Measurements from ENCODE around the gene DCLK1.
"Not testable (repeated sequence)": the region's sequence is repeated elsewhere in the genome, so short reads cannot be mapped to it uniquely, and the experiment has no call there.

Gene DCLK1

GRCh38 chr13:36082806-36083205, 48.4 kb downstream of the DCLK1 start:
- DNase-seq = no peak

DNA sequence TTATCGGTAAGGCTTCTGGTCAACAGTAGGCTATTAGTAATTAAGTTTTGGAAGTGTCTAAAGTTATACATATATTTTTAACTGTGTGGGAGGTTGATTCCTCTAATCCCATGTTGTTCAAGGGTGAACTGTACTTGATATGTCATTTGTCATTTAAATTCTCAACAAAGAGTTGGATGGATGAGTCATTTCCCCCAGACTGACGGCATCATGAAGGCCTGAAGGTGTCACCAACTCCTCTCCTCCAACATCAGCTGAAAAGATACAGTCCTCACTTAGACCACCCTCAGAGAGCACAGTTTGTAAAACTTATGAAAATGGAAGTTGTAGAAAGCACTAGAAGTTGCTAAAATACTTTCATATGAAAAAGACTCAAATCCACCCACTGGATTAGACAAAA, 48.8 kb downstream of the DCLK1 start:
- no peak for DNase-seq

GRCh38 chr13:36076211-36076610, 55.0 kb downstream of the DCLK1 start:
- no peak for DNase-seq

- DNase-seq = no peak
These were observed 56.5 kb downstream of the DCLK1 start for GRCh38 chr13:36074659-36075058.

- no peak for DNase-seq
These were observed 58.8 kb downstream of the DCLK1 start for GRCh38 chr13:36072152-36072935.

DNA sequence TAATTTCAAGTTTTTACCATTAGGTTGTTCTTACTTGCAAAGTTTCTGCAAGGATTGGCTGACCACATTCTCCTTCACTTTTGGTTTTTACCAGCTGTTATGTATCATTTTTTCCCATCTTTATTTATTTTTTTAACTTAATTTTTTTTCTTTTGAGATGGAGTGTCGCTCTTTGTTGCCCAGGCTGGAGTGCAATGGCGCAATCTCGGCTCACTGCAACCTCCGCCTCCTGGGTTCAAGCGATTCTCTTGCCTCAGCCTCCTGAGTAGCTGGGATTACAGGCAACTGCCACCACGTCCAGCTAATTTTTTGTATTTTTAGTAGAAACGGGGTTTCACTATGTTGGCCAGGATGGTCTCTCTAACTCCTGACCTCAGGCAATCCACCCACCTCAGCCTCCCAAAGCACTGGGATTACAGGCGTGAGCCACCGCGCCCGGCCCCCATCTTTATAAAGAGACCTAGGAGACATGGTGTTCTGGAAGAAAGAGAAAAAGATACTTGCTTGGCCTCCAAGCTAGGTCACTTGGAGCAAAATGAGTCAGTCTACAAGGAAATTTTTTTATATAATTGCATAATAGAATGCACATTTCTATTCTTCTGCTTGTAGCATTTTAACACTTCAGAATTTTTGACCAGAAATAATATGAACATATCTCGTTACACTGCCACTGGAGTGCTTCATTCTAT, 60.5 kb downstream of the DCLK1 start:
- DNase-seq = not testable (repeated sequence)

DNA sequence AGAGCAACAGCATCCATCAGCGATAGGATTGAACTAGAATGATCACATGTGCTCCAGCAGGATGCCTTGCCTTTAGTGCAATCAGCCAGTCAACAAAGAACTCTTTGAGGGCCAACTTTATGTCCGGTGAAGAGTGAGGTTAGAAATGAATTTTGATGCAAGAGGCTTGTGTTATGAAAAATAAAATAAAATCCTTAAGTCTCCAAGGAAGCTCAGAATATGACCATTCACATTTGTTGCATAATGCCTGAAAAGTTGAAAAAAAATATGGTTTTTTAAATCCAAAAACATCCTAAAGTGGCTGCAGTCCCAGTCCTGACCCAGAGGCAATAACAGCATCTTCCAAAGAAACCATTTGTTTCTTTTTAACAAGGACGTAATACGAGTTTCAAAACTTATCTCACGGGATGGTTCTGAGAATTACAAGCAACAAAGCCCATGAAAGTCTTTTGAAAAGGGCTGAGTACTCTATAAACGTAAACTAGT, 61.3 kb downstream of the DCLK1 start:
- no peak for DNase-seq

DNA sequence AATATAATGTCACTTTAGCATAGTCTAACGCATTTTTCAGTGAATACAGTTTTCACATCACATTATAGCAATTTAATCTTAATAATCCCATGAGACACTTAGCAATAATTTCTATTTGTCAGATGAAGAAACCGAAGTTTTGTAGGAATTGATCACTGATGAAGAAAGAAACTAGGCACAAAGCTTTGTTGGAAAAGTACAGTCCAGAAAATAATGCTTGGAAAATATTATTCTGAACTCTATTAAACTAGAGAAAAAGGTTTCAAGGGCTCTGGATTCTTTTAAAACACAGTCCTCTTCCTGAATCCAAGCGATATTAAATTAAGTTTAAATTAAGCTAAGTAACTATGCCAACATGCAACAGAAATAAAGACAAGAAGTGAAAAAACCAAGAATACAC, 62.2 kb downstream of the DCLK1 start:
- no peak for DNase-seq

DNA sequence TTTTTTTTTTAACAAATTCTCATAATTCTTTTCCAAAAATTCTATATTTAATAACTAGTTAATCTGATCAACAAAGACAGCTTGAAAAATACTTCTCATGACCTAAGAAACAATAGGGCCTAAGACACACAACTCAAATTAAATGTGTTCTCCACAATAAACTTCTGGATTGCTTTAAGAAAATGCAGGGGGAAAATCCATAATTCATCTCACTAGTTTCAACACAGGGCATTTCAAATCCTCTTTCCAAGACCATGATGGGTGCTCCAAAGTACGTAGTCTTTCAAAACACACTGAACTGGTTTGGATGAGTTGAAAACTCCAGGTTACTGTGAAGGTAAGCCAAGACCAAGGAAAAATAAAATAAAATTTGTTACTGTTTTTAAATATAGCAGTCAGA, 62.6 kb downstream of the DCLK1 start:
- no peak for DNase-seq

GRCh38 chr13:36067746-36068381, 63.3 kb downstream of the DCLK1 start:
- DNase-seq = no peak

GRCh38 chr13:36062249-36062648, 68.9 kb downstream of the DCLK1 start:
- no peak for DNase-seq

DNA sequence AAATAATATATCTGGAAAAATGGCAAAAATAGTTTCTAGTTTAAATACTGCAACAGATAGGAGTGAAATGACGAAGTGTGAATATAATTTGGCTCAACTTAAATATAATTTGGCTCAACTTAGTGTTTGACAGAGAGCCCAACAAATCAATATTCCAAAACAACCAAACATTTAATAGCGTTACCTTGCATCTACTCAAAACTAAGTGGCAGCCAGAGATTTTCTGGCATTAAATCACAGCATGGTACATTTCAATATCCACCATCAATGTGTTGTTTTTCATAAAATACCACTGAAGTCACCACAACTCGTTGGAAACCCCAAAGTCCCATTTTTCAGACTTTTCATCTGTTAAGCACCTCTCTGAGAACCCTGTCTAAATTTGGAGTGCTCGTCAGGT, 69.6 kb downstream of the DCLK1 start:
- DNase-seq = no peak

- no peak for DNase-seq
These were observed 70.1 kb downstream of the DCLK1 start for GRCh38 chr13:36061054-36061453.

DNA sequence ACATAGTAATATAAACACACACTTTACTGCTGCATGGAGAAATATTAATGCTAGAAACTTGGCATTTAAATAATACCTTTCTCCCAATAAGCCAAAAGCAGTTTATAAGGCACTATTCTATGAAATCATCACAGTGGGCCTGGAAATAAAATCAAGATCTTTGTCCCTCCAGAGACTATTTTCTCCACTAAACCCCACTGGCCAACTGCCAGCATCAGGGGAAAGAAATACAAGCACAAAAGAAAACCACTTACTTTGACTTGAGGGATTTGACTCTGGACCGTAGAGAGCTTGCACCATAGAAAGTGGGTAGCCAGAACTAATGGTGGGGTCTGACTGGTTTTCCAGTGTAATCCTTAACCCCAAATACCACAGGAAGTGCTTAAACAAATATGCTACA, 71.9 kb downstream of the DCLK1 start:
- no peak for DNase-seq

DNA sequence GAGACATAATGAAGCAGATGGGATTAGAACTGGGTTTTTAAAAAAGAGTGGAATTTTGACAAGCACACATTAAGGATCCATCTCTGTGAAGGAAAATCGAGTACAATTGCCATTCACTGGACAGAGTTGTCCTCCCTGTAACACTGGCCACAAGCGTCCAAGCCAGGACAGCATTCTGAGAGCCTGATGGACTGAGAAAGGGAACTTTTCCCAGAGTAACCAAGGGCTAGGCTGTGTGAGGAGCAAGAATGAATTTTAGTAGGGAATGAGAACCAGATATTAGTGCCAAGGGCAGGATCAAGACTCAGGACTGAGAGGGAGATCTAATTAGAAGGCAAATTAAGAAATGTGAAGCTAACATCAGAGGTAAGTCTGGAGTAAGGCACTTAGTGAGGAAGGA, 73.1 kb downstream of the DCLK1 start:
- DNase-seq = no peak

- DNase-seq = no peak
These were observed 73.6 kb downstream of the DCLK1 start for GRCh38 chr13:36057547-36057946.

- no peak for DNase-seq
These were observed 74.1 kb downstream of the DCLK1 start for GRCh38 chr13:36057041-36057440.

- no peak for DNase-seq
These were observed 75.8 kb downstream of the DCLK1 start for GRCh38 chr13:36055366-36055765.

- DNase-seq = no peak
These were observed 77.1 kb downstream of the DCLK1 start for GRCh38 chr13:36054041-36054440.

- DNase-seq = no peak
These were observed 80.1 kb downstream of the DCLK1 start for GRCh38 chr13:36051082-36051481.

DNA sequence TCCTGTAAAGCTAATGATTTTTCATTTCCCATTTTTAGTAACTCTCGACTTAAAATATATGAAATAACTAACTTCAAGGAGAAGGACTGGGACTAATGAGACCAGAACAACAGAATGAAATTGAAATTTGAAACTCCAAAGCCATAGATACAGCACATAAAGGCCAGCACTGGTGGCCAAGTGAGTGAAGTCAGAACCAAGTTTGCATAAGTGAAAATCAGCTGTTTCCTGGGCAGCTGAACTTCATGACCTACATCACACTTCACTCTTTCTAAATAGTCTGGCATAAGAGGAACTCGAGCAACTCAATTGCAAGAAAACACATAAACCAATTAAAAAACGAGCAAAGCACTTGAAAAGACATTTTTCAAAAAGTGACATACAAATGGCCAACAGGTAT, 84.5 kb downstream of the DCLK1 start:
- no peak for DNase-seq

GRCh38 chr13:36038785-36039555, 92.2 kb downstream of the DCLK1 start:
- DNase-seq = no peak

DNA sequence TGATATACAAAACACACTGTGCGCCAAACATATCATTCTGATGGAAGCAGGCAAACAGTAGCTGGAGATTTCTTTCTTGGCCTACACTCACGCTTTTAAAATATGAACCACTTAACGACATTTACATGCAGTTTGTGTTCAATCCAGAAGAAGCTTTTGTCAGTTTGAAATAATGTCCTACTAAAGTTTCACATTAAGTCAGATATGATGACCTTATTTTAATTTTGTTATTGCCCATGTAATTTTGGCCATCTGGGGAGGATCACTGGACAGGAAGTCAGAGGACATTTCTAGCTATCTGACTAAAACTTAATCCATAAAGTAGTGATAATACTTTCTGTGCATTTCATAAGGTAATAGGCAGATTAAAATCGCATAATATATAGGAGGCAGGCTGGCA, 98.1 kb downstream of the DCLK1 start:
- no peak for DNase-seq
